Neural progenitor cell (in vitro differentiated cells): Measurements from ENCODE around the gene CLECL1.

ENCODE experiments used
- CTCF ChIP-seq: fragments of 200-600 bp; sonication (generic); IDR thresholded peaks from 2 replicates; pipeline ENCODE4 v1.5.1; 2017; ENCODE audit warnings: antibody characterized with exemption, mild to moderate bottlenecking
- EZH2 ChIP-seq: fragments of 200-600 bp; sonication (generic); IDR thresholded peaks from 2 replicates; pipeline ENCODE4 v1.6.1; 2017; ENCODE audit warnings: antibody characterized with exemption, mild to moderate bottlenecking, moderate library complexity

- no peak for TF ChIP-seq CTCF
- no peak for TF ChIP-seq EZH2
Measured at GRCh38 chr12:9711664-9712063, 21.2 kb downstream of the CLECL1 start.
